ENCODE measurements around the gene ZXDC.

Gene ZXDC

GRCh38 chr3:126432361-126433104 lies 43.2 kb downstream of the ZXDC start:
- Histone ChIP-seq H3K27ac (no peak overlapping the region), H3K27me3 (ENCODE audit: insufficient read depth, low read depth, severe bottlenecking) (no peaks in the 10 kb centered on the region), H3K4me3 (ENCODE audit: low read depth, low read length) (no peak overlapping the region), H3K36me3 (peaks cover 3% of the 10 kb centered on the region), H3K9me3 (ENCODE audit: severe bottlenecking) (no peaks in the 10 kb centered on the region)
- DNase-seq, result no peak
- no peak for TF ChIP-seq CTCF (IDR thresholded peaks at IDR 0.05; ENCODE audit: low read depth, low read length)

DNA sequence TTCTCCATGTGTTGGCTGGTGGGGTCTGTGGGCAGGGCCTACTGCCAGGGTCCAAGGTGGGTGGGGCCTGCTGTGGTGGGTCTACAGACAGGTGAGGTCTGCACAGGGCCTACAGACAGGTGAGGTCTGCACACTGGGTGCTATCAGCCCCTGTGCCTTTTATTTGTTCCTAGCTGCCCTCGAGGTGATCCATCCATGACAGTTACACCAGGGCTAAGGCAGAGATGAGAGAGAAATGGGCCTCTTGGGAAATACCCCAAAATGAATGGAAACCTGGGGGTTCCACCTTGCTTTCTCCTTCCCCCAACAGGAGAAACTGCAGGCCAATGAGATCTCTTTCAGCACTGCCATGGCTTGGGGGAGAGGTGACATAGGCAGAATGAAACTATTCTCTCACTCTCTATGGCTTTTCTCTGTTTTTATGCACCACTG lies 44.6 kb downstream of the ZXDC start:
- no peak for DNase-seq
- Histone ChIP-seq H3K27me3 (ENCODE audit: insufficient read depth, low read depth, severe bottlenecking) (no peaks in the 10 kb centered on the region), H3K27ac (no peak overlapping the region), H3K36me3 (peaks cover 3% of the 10 kb centered on the region; the same call in 1 of the 2 replicates), H3K9me3 (ENCODE audit: severe bottlenecking) (peaks cover 2% of the 10 kb centered on the region), H3K4me3 (ENCODE audit: low read depth, low read length) (no peak overlapping the region)
- TF ChIP-seq CTCF (IDR thresholded peaks at IDR 0.05; ENCODE audit: low read depth, low read length), result no peak

DNA sequence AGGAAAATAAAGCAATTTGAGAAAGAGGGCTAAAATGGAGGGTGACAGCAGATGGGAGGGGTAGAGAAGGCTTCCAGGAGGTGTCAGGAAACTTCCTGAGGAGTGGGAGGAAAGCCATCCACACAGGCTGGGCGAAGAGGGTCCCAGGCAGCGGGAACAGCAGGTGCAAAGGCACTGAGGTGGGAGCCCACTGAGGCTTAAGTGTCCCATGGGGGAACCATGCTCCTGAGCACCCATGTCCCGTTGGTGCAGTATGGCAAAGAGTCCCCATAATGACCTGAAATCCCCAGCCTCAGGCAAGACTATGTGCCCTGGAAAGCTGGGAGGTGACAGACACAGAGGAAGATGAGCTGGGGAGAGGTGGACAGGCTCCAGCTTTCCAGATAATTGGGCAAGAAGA lies 50.9 kb downstream of the ZXDC start:
- H3K27ac ChIP-seq, result no peak overlapping the region
- H3K4me3 ChIP-seq (ENCODE audit: low read depth, low read length), result no peak overlapping the region
- no peak for DNase-seq
- no peak for TF ChIP-seq CTCF (IDR thresholded peaks at IDR 0.05; ENCODE audit: low read depth, low read length)
- H3K36me3 ChIP-seq, result no peaks in the 10 kb centered on the region; the same call in 1 of the 2 replicates
- no peaks in the 10 kb centered on the region for H3K27me3 ChIP-seq (ENCODE audit: insufficient read depth, low read depth, severe bottlenecking)
- H3K9me3 ChIP-seq (ENCODE audit: severe bottlenecking), result peaks cover 9% of the 10 kb centered on the region

DNA sequence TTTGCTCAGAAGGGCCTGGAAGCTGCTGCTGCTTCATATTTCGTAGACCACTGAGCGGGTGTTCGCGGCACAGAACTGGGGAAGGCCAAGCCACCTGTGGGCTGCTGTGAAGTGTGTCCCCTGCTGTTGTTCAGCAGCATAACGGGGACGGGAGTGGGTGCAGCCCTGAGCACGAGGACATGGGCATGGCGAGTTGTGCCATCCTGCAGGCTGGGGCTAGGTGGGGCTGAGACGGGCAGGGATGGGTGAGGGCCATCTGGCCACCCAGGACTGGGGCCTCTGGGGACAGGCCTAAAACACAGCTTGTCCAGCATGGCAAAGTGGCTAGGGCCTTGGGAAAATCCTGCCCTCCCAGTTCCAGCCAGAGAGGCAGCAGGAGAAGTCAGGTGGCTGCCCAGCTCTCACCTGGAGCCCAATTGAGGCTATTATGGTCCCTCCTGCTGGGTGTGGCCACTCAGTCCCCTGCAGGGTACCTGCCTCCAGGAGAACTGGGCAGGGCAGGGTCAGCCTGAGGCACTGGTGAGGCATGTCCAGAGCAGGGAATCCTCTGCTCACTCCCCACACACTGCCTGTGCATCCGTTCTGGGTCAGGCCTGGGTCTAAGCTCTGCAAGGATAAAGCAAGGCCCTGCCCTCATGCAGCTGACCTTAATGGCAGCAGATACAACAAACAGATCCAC lies 51.5 kb downstream of the ZXDC start:
- DNase-seq, result no peak
- Histone ChIP-seq H3K4me3 (ENCODE audit: low read depth, low read length) (no peak overlapping the region), H3K27ac (no peak overlapping the region), H3K36me3 (no peaks in the 10 kb centered on the region; the same call in 1 of the 2 replicates), H3K27me3 (ENCODE audit: insufficient read depth, low read depth, severe bottlenecking) (no peaks in the 10 kb centered on the region), H3K9me3 (ENCODE audit: severe bottlenecking) (peaks cover 9% of the 10 kb centered on the region)
- TF ChIP-seq CTCF (IDR thresholded peaks at IDR 0.05; ENCODE audit: low read depth, low read length), result no peak

GRCh38 chr3:126423191-126424038 lies 52.3 kb downstream of the ZXDC start:
- Histone ChIP-seq H3K27ac (no peak overlapping the region), H3K4me3 (ENCODE audit: low read depth, low read length) (no peak overlapping the region), H3K36me3 (no peaks in the 10 kb centered on the region; the same call in 1 of the 2 replicates), H3K27me3 (ENCODE audit: insufficient read depth, low read depth, severe bottlenecking) (no peaks in the 10 kb centered on the region), H3K9me3 (ENCODE audit: severe bottlenecking) (peaks cover 9% of the 10 kb centered on the region)
- no peak for DNase-seq
- no peak for TF ChIP-seq CTCF (IDR thresholded peaks at IDR 0.05; ENCODE audit: low read depth, low read length)
